Endothelial cell of umbilical vein (primary cell): ENCODE measurements around the gene TBATA. TPM values are rescaled to one million over a fixed set of nuclear protein-coding genes. Genes with fewer than 3 reads are reported as not detected.

ENCODE experiments used
- BruUV-seq: library from RNA; stranded (reverse); fragments of 400-500 nt; replicated peaks from 2 replicates; lab custom pipeline; 2021; lab: Mats Ljungman, UMichigan
- CTCF ChIA-PET: fragments of 300-600, 350-600 bp; sonication (Branson Sonifier 250); formaldehyde crosslinking; loops from one replicate; lab custom pipeline; 2021; ENCODE audit warnings: antibody characterized with exemption, inconsistent platforms; lab: Charles Lee
- POLR2A ChIA-PET: fragments of 300-600, 350-600 bp; sonication (Branson Sonifier 250); formaldehyde crosslinking; loops from one replicate; lab custom pipeline; 2021; ENCODE audit warnings: antibody characterized with exemption, inconsistent platforms; lab: Charles Lee
- DNase-seq: peaks from one replicate; pipeline ENCODE4 v3.0.0-alpha.2; 2011; ENCODE audit warnings: low read depth, low spot score
- FAIRE-seq: peaks from 2 replicates; lab custom pipeline; 2011; peaks lifted over from hg19 to GRCh38; lab: Jason Lieb, UNC
- H2AFZ ChIP-seq: 2 replicates; pipeline ENCODE4 v1.6.0; 2012; ENCODE audit warnings: low read depth, low read length, control low read depth, inconsistent platforms
- H3K27ac ChIP-seq: 2 replicates; pipeline ENCODE4 v1.5.1; 2011; ENCODE audit warnings: low read depth, mild to moderate bottlenecking, control low read depth, low read length, moderate library complexity; ENCODE audit not compliant: insufficient read depth
- H3K27me3 ChIP-seq, 2 experiments: 2 replicates each; pipeline versions ENCODE4 v1.6.0 to v1.6.1; 2011; ENCODE audit warnings: low read length in 2 of 2, mixed read lengths in 1 of 2; ENCODE audit not compliant: control insufficient read depth in 2 of 2, insufficient read depth in 2 of 2
- H3K36me3 ChIP-seq, 2 experiments: 2 replicates in 1 of 2; 3 replicates in 1 of 2; pipeline ENCODE4 v1.5.1; 2011; ENCODE audit warnings: low read length in 2 of 2, mild to moderate bottlenecking in 1 of 2, moderate library complexity in 1 of 2; ENCODE audit not compliant: control insufficient read depth in 2 of 2, insufficient read depth in 2 of 2; ENCODE audit errors: extremely low read depth in 1 of 2
- H3K4me1 ChIP-seq: 3 replicates; pipeline ENCODE4 v1.5.1; 2011; ENCODE audit warnings: mild to moderate bottlenecking, low read length; ENCODE audit not compliant: control insufficient read depth, insufficient read depth; ENCODE audit errors: extremely low read depth
- H3K4me2 ChIP-seq: 2 replicates; pipeline ENCODE4 v1.6.1; 2011; ENCODE audit warnings: low read length, control low read depth, mixed read lengths; ENCODE audit not compliant: insufficient read depth
- H3K4me3 ChIP-seq, 3 experiments: fragments of 200-600 bp in 1 of 3; sonication (generic), shearing (Covaris generic) in 1 of 3; replicated peaks in 1 of 3; 2 replicates each; pipeline ENCODE4 v1.5.1; 2011 to 2016; ENCODE audit warnings: control low read depth in 3 of 3, low read length in 3 of 3, mild to moderate bottlenecking in 2 of 3, inconsistent platforms in 1 of 3, low read depth in 1 of 3, moderate library complexity in 1 of 3; ENCODE audit not compliant: insufficient read depth in 1 of 3
- H3K79me2 ChIP-seq: 2 replicates; pipeline ENCODE4 v1.6.0; 2012; ENCODE audit warnings: low read length, inconsistent platforms; ENCODE audit not compliant: control insufficient read depth, insufficient read depth
- H3K9ac ChIP-seq: replicated peaks from 2 replicates; pipeline ENCODE3; 2011; ENCODE audit warnings: low read length, control low read depth; ENCODE audit not compliant: insufficient read depth; ENCODE audit errors: extremely low read depth
- H3K9me1 ChIP-seq: replicated peaks from 3 replicates; pipeline ENCODE4 v1.6.0; 2011; ENCODE audit warnings: mild to moderate bottlenecking, low read length; ENCODE audit not compliant: control insufficient read depth, insufficient read depth; ENCODE audit errors: extremely low read depth
- H3K9me3 ChIP-seq: replicated peaks from 2 replicates; pipeline ENCODE4 v1.5.1; 2012; ENCODE audit warnings: low read length, inconsistent platforms; ENCODE audit not compliant: control insufficient read depth, insufficient read depth
- H4K20me1 ChIP-seq: replicated peaks from 2 replicates; pipeline ENCODE3; 2011; ENCODE audit warnings: mild to moderate bottlenecking, low read length; ENCODE audit not compliant: control insufficient read depth, insufficient read depth; ENCODE audit errors: extremely low read depth
- CTCF ChIP-seq, 2 donors: IDR thresholded peaks; 1 replicate in 1 of 2; 2 replicates in 1 of 2; pipeline ENCODE4 v1.5.1; 2011; ENCODE audit warnings: low read length in 2 of 2, mild to moderate bottlenecking in 2 of 2, moderate library complexity in 2 of 2, control low read depth in 1 of 2, inconsistent platforms in 1 of 2, low read depth in 1 of 2; ENCODE audit not compliant: insufficient read depth in 1 of 2; ENCODE audit errors: extremely low read depth in 1 of 2
- EZH2 ChIP-seq: IDR thresholded peaks from 2 replicates; pipeline ENCODE4 v1.6.1; 2012; ENCODE audit warnings: borderline replicate concordance, low read depth, mild to moderate bottlenecking, moderate library complexity, low read length, inconsistent platforms; ENCODE audit not compliant: severe bottlenecking
- FOS ChIP-seq: IDR thresholded peaks from 2 replicates; pipeline ENCODE4 v1.6.1; 2011; ENCODE audit warnings: mild to moderate bottlenecking, low read length, moderate library complexity, borderline replicate concordance; ENCODE audit not compliant: insufficient read depth
- GATA2 ChIP-seq: IDR thresholded peaks from 2 replicates; pipeline ENCODE4 v1.7.0; 2011; ENCODE audit warnings: low read depth, mild to moderate bottlenecking, moderate library complexity, mixed read lengths, low read length; ENCODE audit not compliant: insufficient read length, insufficient read depth
- JUN ChIP-seq: IDR thresholded peaks from 2 replicates; pipeline ENCODE4 v1.6.1; 2011; ENCODE audit warnings: borderline replicate concordance, low read depth; ENCODE audit not compliant: insufficient read length, insufficient read depth
- MAX ChIP-seq: IDR thresholded peaks from 2 replicates; pipeline ENCODE4 v1.6.1; 2011; ENCODE audit not compliant: insufficient read depth, insufficient read length
- MYC ChIP-seq: IDR thresholded peaks from one replicate; pipeline ENCODE4 v1.6.1; 2011; ENCODE audit warnings: mild to moderate bottlenecking, low read depth, low read length
- POLR2A ChIP-seq: IDR thresholded peaks from 2 replicates; pipeline ENCODE4 v1.6.1; 2012; ENCODE audit warnings: low read depth, mild to moderate bottlenecking, control low read depth, low read length
- POLR2AphosphoS5 ChIP-seq: IDR thresholded peaks from 2 replicates; pipeline ENCODE4 v1.6.1; 2012; ENCODE audit warnings: low read depth, mild to moderate bottlenecking, control low read depth, low read length, moderate library complexity; ENCODE audit not compliant: insufficient read depth
- dilution Hi-C: fragments of 300-500 bp; cut with MboI; formaldehyde crosslinking; loops from one replicate; pipeline ENCODE4 v1.15.0; 2019; ENCODE audit warnings: low sequenced_read_pairs; ENCODE audit not compliant: extremely low pct_ligation_motif_present
- intact Hi-C: fragments of 100-400 bp; cut with micrococcal nuclease; formaldehyde crosslinking; loops from one replicate; pipeline ENCODE4 v1.10.0; 2022
- polyA plus RNA-seq, 4 experiments: library from polyadenylated mRNA; depleted of rRNA in 3 of 4; stranded (reverse) in 3 of 4; unstranded in 1 of 4; fragments of >200 nt; gene quantifications; 2 replicates each; pipeline versions ENCODE4 v1.2.1 to v1.2.3, GENCODE V29; 2011 to 2012; ENCODE audit warnings: missing spikeins in 1 of 4
- total RNA-seq: library from RNA; stranded (reverse); gene quantifications from 2 replicates; pipeline ENCODE4 v1.2.3, GENCODE V29; 2021

The TBATA gene
- total and polyA plus RNA-seq, 2 donors (not counting 3 experiments of a cell fraction or from before 2014, with no cell fraction given): not detected

GRCh38 chr10:70803775-70804420 lies 18.7 kb upstream of the TBATA start:
- CTCF ChIA-PET: interaction anchor here (0.6 kb wide), 1 partner anchor 140 kb away, joined by 4 read pairs; no protein-coding TSS in a partner anchor

More at GRCh38 chr10:70803775-70804420, 18.7 kb upstream of the TBATA start:
- no peak for DNase-seq
- POLR2A ChIA-PET: no interaction called here
- Histone ChIP-seq H3K9me1 (no peaks in the 10 kb centered on the region), H3K9ac (no peak overlapping the region), H2AFZ (no peak overlapping the region), H3K27ac (no peak overlapping the region), H3K27me3 (peaks cover 13 to 29% of the 10 kb centered on the region in 2 experiments), H3K4me3 (no peak overlapping the region), H4K20me1 (no peaks in the 10 kb centered on the region), H3K79me2 (no peaks in the 10 kb centered on the region), H3K36me3 (no peaks in the 10 kb centered on the region), H3K4me1 (no peaks in the 10 kb centered on the region), H3K9me3 (no peaks in the 10 kb centered on the region), H3K4me2 (no peak overlapping the region)
- TF ChIP-seq POLR2AphosphoS5: no peak
- no peak for TF ChIP-seq EZH2
- TF ChIP-seq MAX: no peak
- no peak for TF ChIP-seq FOS
- no peak for TF ChIP-seq POLR2A
- TF ChIP-seq JUN: no peak
- TF ChIP-seq CTCF (IDR thresholded peaks at IDR 0.05; ENCODE audit: extremely low read depth in 1 of 2, insufficient read depth in 1 of 2, low read depth in 1 of 2, low read length in 2 of 2): no peak
- no peak for TF ChIP-seq MYC
- TF ChIP-seq GATA2: no peak
- dilution Hi-C loops (no loop called here), intact Hi-C loops (no loop called here)
- no TSS peak for BruUV-seq
- FAIRE-seq: no peak
